Measurements from ENCODE around the gene TTC23. TPM values are rescaled to one million over a fixed set of nuclear protein-coding genes. Genes with fewer than 3 reads are reported as not detected.
"Not testable (repeated sequence)": the region's sequence is repeated elsewhere in the genome, so short reads cannot be mapped to it uniquely, and the experiment has no call there.

The TTC23 gene
- total and polyA plus RNA-seq, 7 donors, result 5.5 to 33.0 (median 19.9) TPM

DNA sequence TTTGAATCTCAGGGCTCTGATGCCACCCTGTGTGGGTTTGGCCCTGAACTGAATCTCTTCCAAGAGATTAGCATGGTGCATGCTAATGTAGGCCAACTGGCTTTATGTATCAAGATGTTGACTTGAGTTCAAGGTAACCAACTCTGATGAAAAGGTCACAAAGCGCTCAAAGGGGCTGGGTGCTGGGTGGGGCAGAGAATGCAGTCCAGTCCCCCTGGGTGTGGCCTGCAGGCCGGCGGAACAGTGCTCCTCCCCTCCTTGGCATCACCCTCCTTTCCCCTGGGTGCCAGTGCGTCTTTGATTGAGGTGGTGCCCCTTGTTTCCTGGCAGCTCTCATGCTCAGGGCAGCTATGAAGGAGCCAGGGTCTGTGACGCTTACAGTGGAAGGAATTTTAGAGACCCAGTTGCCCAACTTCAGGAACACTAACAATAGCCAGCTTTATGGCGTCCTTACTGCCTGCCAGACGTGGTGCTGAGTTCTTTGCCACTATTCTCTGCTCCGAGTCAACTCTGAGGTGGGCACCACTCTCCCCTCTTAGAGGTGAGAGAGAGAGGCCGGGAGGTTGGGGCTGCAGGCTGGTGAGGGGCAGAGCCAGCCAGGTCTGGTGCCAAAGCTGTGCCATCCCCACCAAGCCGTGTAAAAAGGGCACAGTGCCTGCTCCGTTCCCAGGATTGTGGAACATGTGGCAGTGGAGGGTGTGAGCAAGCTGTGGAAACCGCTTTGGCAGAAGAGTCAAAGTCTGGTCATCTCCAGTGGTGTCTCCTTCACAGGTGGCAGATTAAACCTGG, 134.7 kb downstream of the TTC23 start:
- peak overlapping the region; percentile 90 to 100 (median 96) for H3K27ac ChIP-seq

DNA sequence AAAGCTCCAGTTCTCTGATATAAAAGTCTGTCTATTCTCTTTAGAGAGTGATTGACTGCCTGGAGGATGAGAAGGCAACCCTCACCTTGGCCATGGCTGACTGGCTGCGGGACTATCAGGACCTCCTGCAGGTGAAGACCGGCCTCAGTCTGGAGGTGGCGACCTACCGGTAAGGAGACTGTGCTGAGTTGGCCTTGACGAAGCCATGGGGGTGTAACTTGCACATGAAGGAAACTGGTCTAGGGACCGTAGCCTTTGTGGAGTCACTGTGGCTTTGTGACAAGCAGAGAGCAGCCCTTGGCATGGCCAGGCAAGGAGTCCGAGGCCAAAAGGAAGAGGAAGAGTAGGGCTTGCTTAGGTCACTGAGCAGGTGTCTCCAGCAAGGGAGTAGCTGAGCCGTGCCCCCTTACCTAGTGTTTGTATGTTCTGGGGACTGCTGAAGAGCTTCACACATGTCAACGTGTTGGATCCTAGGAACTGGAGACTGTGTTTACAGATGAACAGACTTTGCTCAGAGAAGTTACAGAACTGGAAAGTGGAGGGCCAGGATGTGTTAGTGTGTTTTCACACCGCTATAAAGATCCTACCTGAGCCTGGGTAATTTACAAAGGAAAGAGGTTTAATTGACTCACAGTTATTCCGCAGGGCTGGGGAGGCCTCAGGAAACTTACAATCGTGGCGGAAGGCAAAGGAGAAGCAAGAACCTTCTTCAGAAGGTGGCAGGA, 135.7 kb downstream of the TTC23 start:
- DNase-seq, result peak; percentile 72
- peak overlapping the region; percentile 90 to 100 (median 96) for H3K27ac ChIP-seq
- peaks cover 14 to 87% (median 20%) of the 10 kb centered on the region in 4 donors for H3K36me3 ChIP-seq
- intact Hi-C loops (cut with DNase I), result no loop called here
- H3K4me1 ChIP-seq, result peaks cover 0 to 100% (median 87%) of the 10 kb centered on the region in 4 donors
- WGBS, 2 donors, result 87 to 89% methylated on average over 13 of the region's 13 CpGs
- H3K4me3 ChIP-seq, result peak overlapping the region in 2 of 4 donors; percentile 81 to 84
- H3K27me3 ChIP-seq, result no peaks in the 10 kb centered on the region
- TF ChIP-seq, protein P1, sequence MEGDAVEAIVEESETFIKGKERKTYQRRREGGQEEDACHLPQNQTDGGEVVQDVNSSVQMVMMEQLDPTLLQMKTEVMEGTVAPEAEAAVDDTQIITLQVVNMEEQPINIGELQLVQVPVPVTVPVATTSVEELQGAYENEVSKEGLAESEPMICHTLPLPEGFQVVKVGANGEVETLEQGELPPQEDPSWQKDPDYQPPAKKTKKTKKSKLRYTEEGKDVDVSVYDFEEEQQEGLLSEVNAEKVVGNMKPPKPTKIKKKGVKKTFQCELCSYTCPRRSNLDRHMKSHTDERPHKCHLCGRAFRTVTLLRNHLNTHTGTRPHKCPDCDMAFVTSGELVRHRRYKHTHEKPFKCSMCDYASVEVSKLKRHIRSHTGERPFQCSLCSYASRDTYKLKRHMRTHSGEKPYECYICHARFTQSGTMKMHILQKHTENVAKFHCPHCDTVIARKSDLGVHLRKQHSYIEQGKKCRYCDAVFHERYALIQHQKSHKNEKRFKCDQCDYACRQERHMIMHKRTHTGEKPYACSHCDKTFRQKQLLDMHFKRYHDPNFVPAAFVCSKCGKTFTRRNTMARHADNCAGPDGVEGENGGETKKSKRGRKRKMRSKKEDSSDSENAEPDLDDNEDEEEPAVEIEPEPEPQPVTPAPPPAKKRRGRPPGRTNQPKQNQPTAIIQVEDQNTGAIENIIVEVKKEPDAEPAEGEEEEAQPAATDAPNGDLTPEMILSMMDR (IDR thresholded peaks at IDR 0.05), result no peak
- TF ChIP-seq POLR2AphosphoS5 (IDR thresholded peaks at IDR 0.05) (peak in 3 of 4 donors; percentile 17 to 60 (median 58)), POLR2A (IDR thresholded peaks at IDR 0.05) (no peak)
- no peaks in the 10 kb centered on the region for H3K9me3 ChIP-seq

More for the DNA sequence above, 134.7 kb downstream of the TTC23 start:
- no peaks in the 10 kb centered on the region for H3K27me3 ChIP-seq
- H3K4me3 ChIP-seq, result no peak overlapping the region
- intact Hi-C loops (cut with DNase I), result no loop called here
- peaks cover 0 to 100% (median 92%) of the 10 kb centered on the region in 4 donors for H3K4me1 ChIP-seq
- peak; percentile 22 to 65 (median 60) for TF ChIP-seq POLR2AphosphoS5 (IDR thresholded peaks at IDR 0.05)
- no peak for TF ChIP-seq POLR2A (IDR thresholded peaks at IDR 0.05)
- TF ChIP-seq EP300 (IDR thresholded peaks at IDR 0.05), result peak in 3 of 4 donors; percentile 32 to 81 (median 50)
- 59 to 81% methylated on average over 12 of the region's 12 CpGs for WGBS, 2 donors
- H3K9me3 ChIP-seq, result no peaks in the 10 kb centered on the region
- peak; percentile 93 for DNase-seq
- peaks cover 11 to 93% (median 25%) of the 10 kb centered on the region in 4 donors for H3K36me3 ChIP-seq

DNA sequence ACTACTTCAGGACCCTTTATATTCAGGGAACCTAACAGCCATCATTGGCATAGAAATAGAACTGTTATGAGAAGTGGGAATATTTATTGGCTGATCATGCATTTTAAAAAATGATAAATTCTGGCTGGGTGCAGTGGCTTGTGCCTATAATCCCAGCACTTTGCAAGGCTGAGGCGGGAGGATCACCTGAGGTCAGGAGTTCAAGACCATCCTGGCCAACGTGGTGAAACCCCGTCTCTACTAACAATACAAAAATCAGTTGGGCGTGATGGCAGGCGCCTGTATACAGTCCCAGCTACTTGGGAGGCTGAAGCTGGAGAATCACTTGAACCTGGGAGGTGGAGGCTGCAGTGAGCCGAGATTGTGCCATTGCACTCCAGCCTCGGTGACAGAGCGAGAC, 137.7 kb downstream of the TTC23 start:
- TF ChIP-seq POLR2AphosphoS5 (IDR thresholded peaks at IDR 0.05), result peak in 1 of 4 donors; percentile 3
- DNase-seq, result peak; percentile 64
- intact Hi-C loops (cut with DNase I); H3K27me3 ChIP-seq; H3K9me3 ChIP-seq: not testable (repeated sequence)
- H3K27ac ChIP-seq, result peak overlapping the region; percentile 90 to 100 (median 96)
- peaks cover 15 to 77% (median 18%) of the 10 kb centered on the region in 4 donors for H3K36me3 ChIP-seq
- H3K4me3 ChIP-seq, result peak overlapping the region in 3 of 4 donors; percentile 3 to 84 (median 81)
- WGBS, 2 donors, result 86 to 89% methylated on average over 8 of the region's 8 CpGs
- peaks cover 0 to 85% (median 68%) of the 10 kb centered on the region in 4 donors for H3K4me1 ChIP-seq

DNA sequence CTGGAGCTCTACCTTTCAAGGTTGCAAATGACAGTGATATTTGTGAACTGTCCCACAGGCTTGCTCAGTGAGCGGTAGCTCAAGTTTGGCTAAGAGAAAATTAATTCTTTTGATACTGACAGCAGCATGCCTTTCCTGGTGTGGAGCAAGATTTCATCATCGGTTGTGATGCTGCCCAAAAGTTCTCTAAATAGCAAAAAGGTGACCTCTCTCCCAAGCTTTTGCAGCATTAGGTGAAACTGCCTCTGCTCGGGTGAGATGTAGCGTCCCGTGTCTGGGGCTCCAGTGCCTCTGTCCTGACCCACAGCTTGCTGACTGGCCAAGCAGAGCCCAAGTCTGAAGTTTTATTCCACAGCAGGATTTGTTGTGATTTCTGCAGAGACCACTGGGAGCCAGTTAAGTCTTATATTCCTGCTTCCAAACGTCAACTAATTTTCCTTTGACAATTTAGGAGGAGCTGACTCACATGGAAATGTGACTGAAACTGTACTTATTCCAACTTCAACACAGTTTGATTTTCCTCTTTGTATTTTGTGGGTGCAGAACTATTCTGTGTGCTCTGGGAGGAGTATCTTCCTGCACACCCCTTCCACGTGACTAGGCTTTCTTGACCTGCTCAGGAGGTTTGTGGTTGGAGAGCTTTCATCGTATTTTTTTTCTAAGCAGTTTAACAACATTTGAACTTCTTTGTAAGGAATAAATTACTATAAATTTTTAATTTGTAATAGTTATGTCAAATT, 138.6 kb downstream of the TTC23 start:
- WGBS, 2 donors, result 66 to 77% methylated on average over 8 of the region's 8 CpGs
- peak; percentile 76 for DNase-seq
- Histone ChIP-seq H3K4me3 (peak overlapping the region; percentile 81 to 87 (median 82)), H3K36me3 (peaks cover 11 to 68% (median 12%) of the 10 kb centered on the region in 4 donors), H3K4me1 (peaks cover 0 to 76% (median 61%) of the 10 kb centered on the region in 4 donors), H3K27ac (peak overlapping the region; percentile 90 to 100 (median 96)), H3K9me3 (no peaks in the 10 kb centered on the region), H3K27me3 (no peaks in the 10 kb centered on the region)
- TF ChIP-seq EP300 (IDR thresholded peaks at IDR 0.05) (no peak), POLR2AphosphoS5 (IDR thresholded peaks at IDR 0.05) (peak in 3 of 4 donors; percentile 24 to 64 (median 40)), POLR2A (IDR thresholded peaks at IDR 0.05) (peak in 1 of 2 donors; percentile 19)
- TF ChIP-seq, protein P1 (IDR thresholded peaks at IDR 0.05), result no peak
- intact Hi-C loops (cut with DNase I), result no loop called here

DNA sequence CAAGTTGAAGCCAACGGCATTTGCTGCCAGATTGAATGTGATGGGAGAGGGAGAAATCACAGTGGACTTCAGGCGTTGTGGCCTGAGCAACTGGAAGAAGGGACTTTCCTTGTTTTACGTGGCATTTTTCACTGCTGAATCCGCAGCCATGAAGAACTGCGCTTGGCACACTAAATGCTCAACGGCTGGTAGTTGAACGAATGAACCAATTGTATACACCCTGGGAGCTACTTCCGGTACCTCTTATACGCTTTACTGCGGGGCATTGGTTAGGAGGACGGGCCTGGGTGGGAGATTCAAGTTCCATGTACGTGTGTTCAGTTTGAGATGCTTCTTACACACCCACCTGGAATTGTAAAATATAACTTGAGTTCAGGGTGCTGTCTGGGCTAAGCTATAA, 139.3 kb downstream of the TTC23 start:
- Histone ChIP-seq H3K36me3 (peaks cover 8 to 62% (median 11%) of the 10 kb centered on the region in 4 donors), H3K4me1 (peaks cover 0 to 69% (median 55%) of the 10 kb centered on the region in 4 donors), H3K27ac (peak overlapping the region; percentile 90 to 100 (median 96)), H3K9me3 (no peaks in the 10 kb centered on the region), H3K4me3 (peak overlapping the region; percentile 81 to 87 (median 82)), H3K27me3 (no peaks in the 10 kb centered on the region)
- WGBS, 2 donors, result 89 to 91% methylated on average over 12 of the region's 12 CpGs
- DNase-seq, result peak; percentile 65
- intact Hi-C loops (cut with DNase I), result no loop called here
- TF ChIP-seq EP300 (IDR thresholded peaks at IDR 0.05) (no peak), POLR2AphosphoS5 (IDR thresholded peaks at IDR 0.05) (peak in 2 of 4 donors; percentile 27 to 51)
